Parathyroid adenoma (tissue), 2 donors: ENCODE measurements around the gene SRGAP1.

Experiments
- H2AFZ ChIP-seq: fragments of 300-600 bp; sonication (generic); one replicate; pipeline ENCODE4 v1.7.0; 2017; ENCODE audit warnings: antibody characterized with exemption, mild to moderate bottlenecking
- H3K27ac ChIP-seq: fragments of 300-600 bp; sonication (generic); one replicate; pipeline ENCODE4 v1.7.0; 2017
- H3K27me3 ChIP-seq: fragments of 300-600 bp; sonication (generic); one replicate; pipeline ENCODE4 v1.7.0; 2017; ENCODE audit warnings: low read length; ENCODE audit not compliant: control insufficient read depth, insufficient read depth
- H3K36me3 ChIP-seq: fragments of 300-600 bp; sonication (generic); one replicate; pipeline ENCODE4 v1.7.0; 2017; ENCODE audit warnings: low read length; ENCODE audit not compliant: control insufficient read depth, insufficient read depth
- H3K4me1 ChIP-seq: fragments of 300-600 bp; sonication (generic); one replicate; pipeline ENCODE4 v1.7.0; 2017; ENCODE audit warnings: control low read depth
- H3K4me2 ChIP-seq: fragments of 300-600 bp; sonication (generic); one replicate; pipeline ENCODE4 v1.7.0; 2017; ENCODE audit warnings: low read length
- H3K4me3 ChIP-seq: fragments of 300-600 bp; sonication (generic); one replicate; pipeline ENCODE4 v1.7.0; 2017; ENCODE audit warnings: low read depth, low read length
- H3K79me2 ChIP-seq: fragments of 300-600 bp; sonication (generic); one replicate; pipeline ENCODE4 v1.7.0; 2017; ENCODE audit warnings: control low read depth
- H3K9ac ChIP-seq: fragments of 300-600 bp; sonication (generic); one replicate; pipeline ENCODE4 v1.7.0; 2017; ENCODE audit warnings: mild to moderate bottlenecking
- H3K9me3 ChIP-seq: fragments of 300-600 bp; sonication (generic); one replicate; pipeline ENCODE4 v1.7.0; 2017; ENCODE audit warnings: low read length; ENCODE audit not compliant: control insufficient read depth
- CTCF ChIP-seq: fragments of 300-600 bp; sonication (generic); IDR thresholded peaks from one replicate; pipeline ENCODE4 v1.7.0; 2017; ENCODE audit warnings: antibody characterized with exemption, mild to moderate bottlenecking
- donor health status: primary hyperparathyroidism.

Gene SRGAP1

GRCh38 chr12:63957496-63957895, 113.0 kb downstream of the SRGAP1 start:
- H2AFZ ChIP-seq = no peak overlapping the region
- H3K27ac ChIP-seq = no peak overlapping the region
- H3K9ac ChIP-seq = no peak overlapping the region
- H3K27me3 ChIP-seq = no peaks in the 10 kb centered on the region
- no peak overlapping the region for H3K4me3 ChIP-seq
- H3K4me2 ChIP-seq = no peak overlapping the region
- no peaks in the 10 kb centered on the region for H3K36me3 ChIP-seq
- no peaks in the 10 kb centered on the region for H3K9me3 ChIP-seq
- H3K4me1 ChIP-seq = peaks cover 27% of the 10 kb centered on the region
- no peak for TF ChIP-seq CTCF
- peaks cover 26% of the 10 kb centered on the region for H3K79me2 ChIP-seq

GRCh38 chr12:63958876-63959580, 114.5 kb downstream of the SRGAP1 start:
- no peak overlapping the region for H3K4me3 ChIP-seq
- no peak for TF ChIP-seq CTCF
- H3K27ac ChIP-seq = no peak overlapping the region
- no peaks in the 10 kb centered on the region for H3K36me3 ChIP-seq
- no peaks in the 10 kb centered on the region for H3K27me3 ChIP-seq
- peaks cover 28% of the 10 kb centered on the region for H3K79me2 ChIP-seq
- no peak overlapping the region for H2AFZ ChIP-seq
- H3K4me1 ChIP-seq = peaks cover 24% of the 10 kb centered on the region
- H3K4me2 ChIP-seq = no peak overlapping the region
- H3K9me3 ChIP-seq = no peaks in the 10 kb centered on the region
- no peak overlapping the region for H3K9ac ChIP-seq

- Histone ChIP-seq H3K9ac (no peak overlapping the region), H3K4me3 (no peak overlapping the region), H3K9me3 (no peaks in the 10 kb centered on the region), H3K4me2 (no peak overlapping the region), H3K27me3 (no peaks in the 10 kb centered on the region), H3K27ac (no peak overlapping the region), H2AFZ (no peak overlapping the region), H3K4me1 (peaks cover 16% of the 10 kb centered on the region), H3K79me2 (peaks cover 24% of the 10 kb centered on the region), H3K36me3 (no peaks in the 10 kb centered on the region)
- no peak for TF ChIP-seq CTCF
Observed at GRCh38 chr12:63961048-63961447, 116.5 kb downstream of the SRGAP1 start.

- no peaks in the 10 kb centered on the region for H3K9me3 ChIP-seq
Observed at GRCh38 chr12:63961543-63961942, 117.0 kb downstream of the SRGAP1 start.

More at GRCh38 chr12:63961543-63961942, 117.0 kb downstream of the SRGAP1 start:
- no peak for TF ChIP-seq CTCF
- H3K27ac ChIP-seq = no peak overlapping the region
- no peak overlapping the region for H2AFZ ChIP-seq
- H3K79me2 ChIP-seq = peaks cover 23% of the 10 kb centered on the region
- no peak overlapping the region for H3K4me3 ChIP-seq
- no peaks in the 10 kb centered on the region for H3K36me3 ChIP-seq
- no peak overlapping the region for H3K4me2 ChIP-seq
- no peak overlapping the region for H3K9ac ChIP-seq
- H3K4me1 ChIP-seq = peaks cover 13% of the 10 kb centered on the region
- H3K27me3 ChIP-seq = no peaks in the 10 kb centered on the region
